ENCODE results near the gene TTC17.

DNA sequence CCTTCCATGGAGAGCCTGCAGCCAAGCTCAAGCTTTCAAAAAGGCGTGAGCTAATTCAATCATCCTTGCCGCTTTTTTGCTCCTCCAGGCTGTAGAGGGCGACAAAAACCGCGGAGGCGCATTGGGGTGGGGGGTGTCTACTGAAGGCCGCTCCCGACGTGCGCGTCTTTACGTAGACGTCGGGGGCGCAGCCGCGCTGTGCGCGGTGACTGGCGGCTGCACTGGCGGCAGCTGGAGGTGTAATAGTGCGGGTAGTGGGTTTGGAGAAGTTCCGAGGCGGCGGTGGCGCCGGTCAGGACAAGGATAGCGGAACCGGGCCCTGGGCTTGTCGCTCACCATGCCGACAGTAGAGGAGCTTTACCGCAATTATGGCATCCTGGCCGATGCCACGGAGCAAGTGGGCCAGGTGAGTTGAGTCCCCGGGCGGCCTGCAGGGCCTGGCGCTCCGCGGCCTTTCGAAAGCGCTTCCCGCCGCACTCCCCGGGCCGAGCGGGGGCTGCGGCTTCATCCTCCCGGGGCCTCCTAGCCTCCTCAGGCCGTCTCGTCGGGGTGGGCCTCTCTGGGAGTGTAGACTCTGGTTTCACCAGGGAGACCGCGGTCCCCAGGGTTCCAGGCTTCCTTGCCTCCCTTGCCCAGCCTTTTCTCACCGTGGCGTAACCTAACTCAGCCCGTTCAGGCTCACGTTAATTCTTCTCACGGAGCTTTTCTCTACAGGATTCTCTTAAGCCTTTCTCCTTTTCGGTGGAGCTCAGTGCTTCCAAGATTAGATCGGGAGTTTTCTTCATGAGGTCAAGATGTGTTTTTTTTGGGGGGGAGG, 46.7 kb upstream of the TTC17 start, which contains the start of gene API5:
- TF ChIP-seq CTCF (conservative IDR thresholded peaks at IDR 0.05; ENCODE audit: low read depth, low read length) (peak; percentile 100), EZH2 (IDR thresholded peaks at IDR 0.05; ENCODE audit: borderline replicate concordance, low read depth, low read length, poor library complexity, severe bottlenecking) (no peak)

All from A673 (cell line).